Common myeloid progenitor, CD34-positive (primary cell): ENCODE data around the gene NOSTRIN. TPM values are rescaled to one million over a fixed set of nuclear protein-coding genes. Genes with fewer than 3 reads are reported as not detected.
A peak's percentile ranks its signal among the peaks of the same experiment; 100 is the strongest.

ENCODE experiments used
- CTCF ChIA-PET: fragments of 350-600 bp; sonication (Branson Sonifier 250); formaldehyde crosslinking; loops from one replicate; lab custom pipeline; 2021; ENCODE audit warnings: antibody characterized with exemption; lab: Charles Lee
- POLR2A ChIA-PET: fragments of 350-600 bp; sonication (Branson Sonifier 250); formaldehyde crosslinking; loops from one replicate; lab custom pipeline; 2021; ENCODE audit warnings: antibody characterized with exemption; lab: Charles Lee
- DNase-seq, 3 donors: peaks; one replicate each; pipeline versions ENCODE4 v3.0.0 to v3.0.0-alpha.2; 2013
- H3K27ac ChIP-seq, 2 experiments: 1 replicate in 1 of 2; 2 replicates in 1 of 2; pipeline ENCODE4 v1.7.0; 2013; ENCODE audit warnings: inconsistent platforms in 2 of 2, low read length in 2 of 2, mild to moderate bottlenecking in 2 of 2, low read depth in 1 of 2, moderate library complexity in 1 of 2; ENCODE audit not compliant: severe bottlenecking in 2 of 2, insufficient read depth in 1 of 2, poor library complexity in 1 of 2
- H3K27me3 ChIP-seq, 5 experiments: replicated peaks in 2 of 5; 1 replicate in 3 of 5; 2 replicates in 2 of 5; pipeline versions ENCODE4 v1.6.1 to v1.7.0; 2013; ENCODE audit warnings: low read length in 4 of 5, mild to moderate bottlenecking in 2 of 5, moderate library complexity in 2 of 5, inconsistent platforms in 1 of 5; ENCODE audit not compliant: insufficient read depth in 5 of 5, control insufficient read depth in 4 of 5
- H3K36me3 ChIP-seq, 4 experiments: 1 replicate in 2 of 4; 2 replicates in 2 of 4; pipeline versions ENCODE4 v1.6.1 to v1.7.0; 2013; ENCODE audit warnings: low read length in 3 of 4, control low read depth in 1 of 4, mild to moderate bottlenecking in 1 of 4; ENCODE audit not compliant: control insufficient read depth in 4 of 4, insufficient read depth in 4 of 4
- H3K4me1 ChIP-seq, 4 experiments: 1 replicate in 3 of 4; 2 replicates in 1 of 4; pipeline versions ENCODE4 v1.6.1 to v1.7.1; 2013; ENCODE audit warnings: low read length in 3 of 4, mild to moderate bottlenecking in 3 of 4, control low read depth in 1 of 4, inconsistent platforms in 1 of 4, moderate library complexity in 1 of 4; ENCODE audit not compliant: control insufficient read depth in 4 of 4, insufficient read depth in 4 of 4; ENCODE audit errors: control extremely low read depth in 1 of 4
- H3K4me3 ChIP-seq, 7 experiments: 1 replicate in 4 of 7; 2 replicates in 3 of 7; pipeline versions ENCODE4 v1.5.1 to v1.7.0; 2013; ENCODE audit warnings: mild to moderate bottlenecking in 7 of 7, low read length in 6 of 7, moderate library complexity in 6 of 7, inconsistent platforms in 2 of 7, low read depth in 2 of 7, control low read depth in 1 of 7; ENCODE audit not compliant: insufficient read depth in 4 of 7, control insufficient read depth in 1 of 7; ENCODE audit errors: extremely low read depth in 1 of 7
- H3K9me3 ChIP-seq, 5 experiments: 1 replicate in 4 of 5; 2 replicates in 1 of 5; pipeline versions ENCODE4 v1.6.1 to v1.7.1; 2013; ENCODE audit warnings: low read length in 4 of 5, mild to moderate bottlenecking in 2 of 5, inconsistent platforms in 1 of 5, low read depth in 1 of 5, moderate library complexity in 1 of 5; ENCODE audit not compliant: control insufficient read depth in 4 of 5, insufficient read depth in 2 of 5; ENCODE audit errors: control extremely low read depth in 1 of 5
- WGBS: methylation state at CpG from one replicate; pipeline ENCODE4 v1.1.5; 2013; ENCODE audit not compliant: insufficient coverage; 5-methylcytosine and 5-hydroxymethylcytosine counted together
- polyA plus RNA-seq: library from polyadenylated mRNA; unstranded; fragments of 120-200 nt; gene quantifications from one replicate; pipeline ENCODE4 v1.2.1, GENCODE V29; 2013

The NOSTRIN gene, protein sequence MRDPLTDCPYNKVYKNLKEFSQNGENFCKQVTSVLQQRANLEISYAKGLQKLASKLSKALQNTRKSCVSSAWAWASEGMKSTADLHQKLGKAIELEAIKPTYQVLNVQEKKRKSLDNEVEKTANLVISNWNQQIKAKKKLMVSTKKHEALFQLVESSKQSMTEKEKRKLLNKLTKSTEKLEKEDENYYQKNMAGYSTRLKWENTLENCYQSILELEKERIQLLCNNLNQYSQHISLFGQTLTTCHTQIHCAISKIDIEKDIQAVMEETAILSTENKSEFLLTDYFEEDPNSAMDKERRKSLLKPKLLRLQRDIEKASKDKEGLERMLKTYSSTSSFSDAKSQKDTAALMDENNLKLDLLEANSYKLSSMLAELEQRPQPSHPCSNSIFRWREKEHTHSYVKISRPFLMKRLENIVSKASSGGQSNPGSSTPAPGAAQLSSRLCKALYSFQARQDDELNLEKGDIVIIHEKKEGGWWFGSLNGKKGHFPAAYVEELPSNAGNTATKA
- 0.25 TPM for polyA plus RNA-seq

GRCh38 chr2:168801961-168802858 lies at the start of gene NOSTRIN:
Gene NOSTRIN, plus strand, starts transcription at chr2:168802637. Its CDS starts 10 bp downstream, at chr2:168802647.
- H3K4me3 ChIP-seq: no peak within 1 kb of the TSS
- H3K9me3 ChIP-seq: no peaks in the 10 kb centered on the region
- ChIA-PET POLR2A (no interaction called here), CTCF (interaction anchor here (1.7 kb wide), 1 partner anchor 13 kb away, joined by 6 read pairs; no protein-coding TSS in a partner anchor)
- H3K27ac ChIP-seq: peak within 1 kb of the TSS in 1 of 2 experiments; percentile 62
- H3K27me3 ChIP-seq: no peaks in the 10 kb centered on the region
- H3K4me1 ChIP-seq: peaks cover under 1 to 13% (median 7%) of the 10 kb centered on the region in 4 experiments
- peak in 2 of 3 donors; percentile 17 to 28 for DNase-seq
- WGBS: 82% methylated on average over 7 of the region's 10 CpGs
- no peaks in the 10 kb centered on the region for H3K36me3 ChIP-seq

GRCh38 chr2:168753765-168754329 lies 48.6 kb upstream of the NOSTRIN start:
- peaks cover 4 to 19% (median 9%) of the 10 kb centered on the region in 4 experiments for H3K36me3 ChIP-seq
- no peak overlapping the region for H3K4me3 ChIP-seq
- no peaks in the 10 kb centered on the region for H3K27me3 ChIP-seq
- ChIA-PET POLR2A (no interaction called here), CTCF (no interaction called here)
- no peaks in the 10 kb centered on the region for H3K9me3 ChIP-seq
- H3K27ac ChIP-seq: no peak overlapping the region
- peaks cover 8 to 25% (median 16%) of the 10 kb centered on the region in 4 experiments for H3K4me1 ChIP-seq
- 100% methylated on average over 3 of the region's 8 CpGs for WGBS
- DNase-seq: no peak

GRCh38 chr2:168757223-168757622 lies 45.2 kb upstream of the NOSTRIN start:
- Histone ChIP-seq H3K9me3 (no peaks in the 10 kb centered on the region), H3K4me1 (peaks cover 11 to 27% (median 15%) of the 10 kb centered on the region in 4 experiments), H3K27me3 (no peaks in the 10 kb centered on the region), H3K4me3 (peak overlapping the region in 1 of 7 experiments; percentile 57), H3K27ac (peak overlapping the region in 1 of 2 experiments; percentile 16), H3K36me3 (peaks cover 0 to 19% (median 9%) of the 10 kb centered on the region in 4 experiments)
- DNase-seq: peak; percentile 59 to 81 (median 69)
- CTCF ChIA-PET: interaction anchor here (1.0 to 1.8 kb wide), 5 partner anchors 51 to 411 kb away, joined by 3 to 6 read pairs (median 4); no protein-coding TSS in a partner anchor
- POLR2A ChIA-PET: interaction anchor here (0.7 kb wide), 1 partner anchor 32 kb away, joined by 3 read pairs; no protein-coding TSS in a partner anchor
- WGBS: 13% methylated on average over 3 of the region's 3 CpGs

- ChIA-PET POLR2A (no interaction called here), CTCF (interaction anchor here (0.7 to 2.2 kb wide), 18 partner anchors 11 to 415 kb away, joined by 3 to 10 read pairs (median 3); no protein-coding TSS in a partner anchor)
- 0% methylated on average over 2 of the region's 3 CpGs for WGBS
- H3K9me3 ChIP-seq: no peaks in the 10 kb centered on the region
- peak; percentile 60 to 72 (median 71) for DNase-seq
- H3K4me1 ChIP-seq: peaks cover 13 to 29% (median 16%) of the 10 kb centered on the region in 4 experiments
- H3K36me3 ChIP-seq: peaks cover 0 to 16% (median 9%) of the 10 kb centered on the region in 4 experiments
- H3K4me3 ChIP-seq: no peak overlapping the region
- H3K27ac ChIP-seq: no peak overlapping the region
- no peaks in the 10 kb centered on the region for H3K27me3 ChIP-seq
Measured at GRCh38 chr2:168758970-168759820, 43.2 kb upstream of the NOSTRIN start.

DNA sequence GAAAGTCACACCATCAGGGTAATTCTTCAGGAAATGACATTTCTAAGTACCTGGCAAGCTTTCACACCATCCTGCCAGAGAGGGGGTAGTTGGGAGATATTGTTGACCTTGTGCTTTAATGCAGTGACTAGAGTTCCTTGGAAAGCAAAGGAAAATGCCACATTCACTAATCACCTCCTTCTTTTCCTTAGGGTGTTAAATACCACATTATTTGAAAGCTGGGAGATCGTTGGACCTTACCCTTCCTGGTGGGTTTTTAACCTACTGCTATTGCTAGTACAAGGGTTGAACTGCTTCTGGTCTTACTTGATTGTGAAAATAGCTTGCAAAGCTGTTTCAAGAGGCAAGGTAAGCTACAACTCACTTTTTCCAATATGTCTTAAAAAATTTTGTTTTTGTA lies 37.0 kb upstream of the NOSTRIN start:
- DNase-seq: no peak
- peaks cover 0 to 11% (median 5%) of the 10 kb centered on the region in 4 experiments for H3K4me1 ChIP-seq
- no peak overlapping the region for H3K27ac ChIP-seq
- H3K9me3 ChIP-seq: peaks cover 0 to 3% (median 0%) of the 10 kb centered on the region in 5 experiments
- no peak overlapping the region for H3K4me3 ChIP-seq
- H3K36me3 ChIP-seq: peaks cover 12 to 35% (median 28%) of the 10 kb centered on the region in 4 experiments
- POLR2A ChIA-PET: no interaction called here
- no CpG with 5 or more reads among the region's 1 CpG for WGBS
- CTCF ChIA-PET: no interaction called here
- no peaks in the 10 kb centered on the region for H3K27me3 ChIP-seq
